NCI-H748 treated with DMSO at 0.1 percent for 48 hours (cell line): ENCODE data around the gene SNX2.
"Not testable (repeated sequence)": the region's sequence is repeated elsewhere in the genome, so short reads cannot be mapped to it uniquely, and the experiment has no call there.

Source experiments
- DNase-seq: peaks from one replicate; lab custom pipeline; 2025; lab: John Stamatoyannopoulos, UW

Gene SNX2, protein sequence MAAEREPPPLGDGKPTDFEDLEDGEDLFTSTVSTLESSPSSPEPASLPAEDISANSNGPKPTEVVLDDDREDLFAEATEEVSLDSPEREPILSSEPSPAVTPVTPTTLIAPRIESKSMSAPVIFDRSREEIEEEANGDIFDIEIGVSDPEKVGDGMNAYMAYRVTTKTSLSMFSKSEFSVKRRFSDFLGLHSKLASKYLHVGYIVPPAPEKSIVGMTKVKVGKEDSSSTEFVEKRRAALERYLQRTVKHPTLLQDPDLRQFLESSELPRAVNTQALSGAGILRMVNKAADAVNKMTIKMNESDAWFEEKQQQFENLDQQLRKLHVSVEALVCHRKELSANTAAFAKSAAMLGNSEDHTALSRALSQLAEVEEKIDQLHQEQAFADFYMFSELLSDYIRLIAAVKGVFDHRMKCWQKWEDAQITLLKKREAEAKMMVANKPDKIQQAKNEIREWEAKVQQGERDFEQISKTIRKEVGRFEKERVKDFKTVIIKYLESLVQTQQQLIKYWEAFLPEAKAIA

DNA sequence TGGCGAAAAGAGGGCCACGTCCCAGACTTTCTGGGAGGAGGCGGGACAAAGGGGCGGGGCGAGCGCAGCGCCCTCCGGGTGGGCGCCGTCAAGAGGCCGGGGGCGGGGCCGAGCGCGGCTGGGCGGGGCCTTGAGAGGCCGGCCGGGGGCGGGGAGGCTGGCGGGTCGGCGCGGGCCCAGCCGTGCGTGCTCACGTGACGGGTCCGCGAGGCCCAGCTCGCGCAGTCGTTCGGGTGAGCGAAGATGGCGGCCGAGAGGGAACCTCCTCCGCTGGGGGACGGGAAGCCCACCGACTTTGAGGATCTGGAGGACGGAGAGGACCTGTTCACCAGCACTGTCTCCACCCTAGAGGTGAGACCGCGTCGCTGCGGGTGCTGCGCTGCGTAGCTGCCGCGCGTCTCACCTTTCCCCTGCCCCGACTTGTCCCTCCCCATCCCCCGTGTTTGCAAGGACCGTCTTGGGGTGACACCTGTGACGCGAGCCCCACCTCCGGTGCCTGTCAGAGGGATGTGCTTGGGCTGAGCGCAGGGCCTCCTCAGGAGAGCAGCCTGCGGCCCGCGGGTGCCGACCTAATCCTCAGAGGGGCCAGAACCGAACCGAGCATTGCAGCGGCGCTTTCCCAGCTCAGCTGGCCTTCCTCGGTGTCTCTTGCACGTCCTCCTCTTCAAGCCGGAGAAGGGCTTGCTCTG is at the start of gene SNX2:
TSS of gene SNX2 (plus strand) at position 220 of the 689 bp plus-strand sequence. CDS start at position 244, 24 bp downstream.
- DNase-seq: peak; percentile 76

DNA sequence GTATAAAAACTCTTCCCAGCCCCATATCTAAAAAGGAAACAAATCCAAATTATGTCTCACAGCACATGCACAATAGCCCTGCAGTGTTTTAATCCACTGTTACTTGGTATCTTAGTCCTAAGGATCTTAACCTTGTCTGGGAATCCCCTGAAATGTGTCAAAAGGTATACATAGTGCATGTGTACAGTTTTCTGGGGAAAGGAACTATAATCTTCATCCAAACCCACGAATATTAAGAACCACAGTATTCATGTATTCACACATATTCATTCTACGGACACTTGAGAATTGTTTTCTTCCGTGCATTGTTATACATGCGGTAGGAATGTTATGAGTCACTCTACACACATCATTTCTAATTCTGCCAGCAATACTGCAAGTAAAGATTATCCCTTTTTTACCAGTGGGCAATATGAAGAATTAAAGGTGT is 47.8 kb upstream of the SNX2 start:
- DNase-seq: no peak

DNA sequence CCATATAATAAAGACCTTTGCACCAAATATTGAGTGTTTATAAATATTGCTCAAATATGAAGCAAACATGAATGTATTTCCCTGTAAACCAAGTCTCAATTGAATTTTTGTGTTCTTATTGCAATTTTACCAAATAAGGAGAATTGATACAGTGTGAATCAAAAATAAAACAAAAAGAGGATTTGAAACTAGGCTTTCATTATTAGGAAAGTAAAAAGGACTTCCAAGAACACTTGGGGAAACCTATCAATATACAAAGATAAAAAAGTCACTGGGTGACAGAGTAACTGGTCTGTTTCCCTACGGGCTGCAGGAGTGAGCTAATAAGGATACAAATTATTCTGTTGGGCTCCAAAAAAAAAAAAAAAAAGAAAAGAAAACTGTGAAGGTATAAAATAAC is 44.8 kb upstream of the SNX2 start:
- no peak for DNase-seq

DNA sequence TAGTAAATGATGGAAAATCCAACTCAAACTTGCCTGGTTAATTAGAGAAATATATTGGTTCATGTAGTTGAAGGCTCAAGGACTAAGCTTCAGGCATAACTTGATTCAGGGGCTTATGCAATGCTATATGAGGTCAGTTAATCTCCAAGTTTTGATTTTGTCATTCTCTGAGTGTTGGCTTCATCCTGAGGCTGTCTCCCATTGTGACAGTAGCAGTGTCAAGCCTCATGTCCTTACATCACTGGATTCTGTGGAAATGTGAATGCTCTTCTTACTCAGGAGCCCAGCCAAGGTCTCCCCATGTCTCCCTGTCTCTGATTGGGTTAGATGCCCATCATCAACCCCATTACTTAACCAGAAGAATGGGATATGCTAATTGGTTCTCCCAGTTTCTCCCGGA is 44.4 kb upstream of the SNX2 start:
- no peak for DNase-seq

DNA sequence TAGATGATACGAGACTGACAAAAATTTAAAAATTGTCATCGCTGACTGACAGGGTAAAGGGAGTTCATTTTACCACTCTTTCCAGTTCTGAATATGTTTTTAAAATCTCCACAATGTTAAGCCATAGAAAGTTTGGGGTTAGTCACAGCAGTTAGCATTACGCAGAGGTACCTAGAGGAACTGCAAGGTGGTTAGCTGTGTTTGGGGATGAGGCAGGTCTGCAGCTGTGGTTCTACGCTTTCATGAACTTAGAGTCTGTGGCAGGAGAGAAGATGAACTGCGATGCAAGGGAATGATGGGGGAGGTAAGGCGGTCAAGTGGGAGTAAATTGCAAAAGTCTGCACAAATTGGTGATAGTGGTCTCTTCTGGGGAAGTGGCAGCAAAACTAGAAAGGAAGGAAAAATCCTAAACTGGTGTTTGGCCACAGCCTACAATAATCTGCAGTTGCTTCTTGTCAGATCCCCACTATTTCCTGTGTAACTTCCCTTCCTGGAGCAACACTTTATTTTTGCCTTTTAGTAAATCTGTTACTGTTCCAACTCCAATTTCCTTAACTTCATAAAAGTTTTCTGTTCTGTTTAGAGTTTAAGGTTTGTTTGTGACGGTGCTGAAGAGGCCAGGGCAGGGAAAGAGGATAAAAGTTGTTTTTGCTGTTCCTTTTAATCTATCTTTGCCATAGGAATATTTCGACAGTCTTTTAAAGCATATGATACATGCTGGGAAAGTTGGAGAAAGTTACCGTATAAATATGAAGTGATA is 38.6 kb upstream of the SNX2 start:
- DNase-seq: no peak

DNA sequence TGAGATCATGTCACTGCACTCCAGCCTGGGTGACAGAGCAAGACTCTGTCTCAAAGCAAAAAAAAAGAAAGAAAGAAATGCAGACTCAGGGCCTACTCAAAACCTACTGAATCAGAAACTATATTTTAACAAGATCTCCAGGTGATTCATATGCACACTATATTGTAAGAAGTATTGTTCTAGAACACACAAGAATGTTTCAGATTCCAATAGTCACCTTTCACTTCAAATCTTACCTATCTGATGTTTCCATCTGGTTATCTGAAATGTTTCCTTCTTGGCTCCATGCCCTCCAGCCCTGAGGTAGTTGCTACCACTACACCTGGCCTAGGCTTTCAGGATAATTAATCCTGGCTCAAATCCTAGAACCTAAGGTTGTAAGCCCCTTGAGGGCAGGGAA is 36.8 kb upstream of the SNX2 start:
- DNase-seq: no peak

DNA sequence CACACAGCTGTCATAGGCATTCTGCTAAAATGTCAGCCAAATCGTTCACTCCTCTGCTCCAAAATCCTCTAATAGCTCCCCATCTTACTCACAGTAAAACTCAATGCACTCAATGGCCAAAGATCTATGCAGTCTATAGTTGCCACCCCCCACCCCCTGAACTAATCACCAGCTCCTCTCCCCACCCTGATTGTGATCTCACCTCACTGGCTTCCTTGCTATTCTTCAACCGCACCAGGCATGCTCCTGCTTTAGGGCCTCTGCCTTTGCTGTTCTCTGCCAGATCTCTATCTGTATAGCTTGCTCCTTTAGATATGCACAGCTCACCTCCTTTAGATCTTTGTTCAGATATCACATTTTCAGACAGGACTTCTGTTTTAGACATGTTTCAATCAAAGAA is 33.2 kb upstream of the SNX2 start:
- no peak for DNase-seq

DNA sequence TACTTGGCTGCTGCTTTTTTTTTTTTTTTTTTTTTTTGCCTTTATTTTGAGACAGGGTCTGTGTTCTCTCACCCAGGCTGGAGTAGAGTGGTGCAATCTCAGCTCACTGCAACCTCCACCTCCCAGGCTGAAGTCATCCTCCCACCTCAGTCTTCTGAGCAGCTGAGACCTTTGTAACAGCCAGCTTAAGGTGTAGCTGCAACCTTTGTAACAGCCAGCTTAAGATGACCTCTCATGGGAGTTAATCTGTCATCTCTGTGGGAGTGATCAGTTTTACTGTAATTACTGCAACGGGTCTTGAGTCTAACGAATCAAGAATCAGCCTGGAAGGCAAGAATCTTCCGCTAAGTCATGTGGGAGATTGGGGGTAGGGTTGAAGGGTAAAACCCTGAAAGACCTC is 31.6 kb upstream of the SNX2 start:
- no peak for DNase-seq

DNA sequence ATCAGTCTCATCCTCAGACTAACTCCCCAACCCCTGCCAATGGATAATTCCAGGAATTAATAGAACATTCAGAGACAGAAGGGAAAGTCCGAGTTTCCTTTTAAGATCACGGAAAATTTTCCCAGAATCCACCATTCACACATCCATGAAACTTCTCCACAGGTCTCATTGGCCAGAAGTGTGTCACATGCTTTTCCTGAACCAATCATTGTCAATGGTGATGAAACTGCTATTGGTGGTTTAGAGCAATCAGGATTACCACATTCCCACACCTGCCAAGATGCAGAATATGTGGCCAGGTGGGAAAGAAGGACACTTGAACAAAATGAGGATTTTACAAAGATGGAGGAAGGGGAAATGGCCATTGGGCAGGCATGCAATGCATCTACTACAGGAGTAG is 29.3 kb upstream of the SNX2 start:
- no peak for DNase-seq

DNA sequence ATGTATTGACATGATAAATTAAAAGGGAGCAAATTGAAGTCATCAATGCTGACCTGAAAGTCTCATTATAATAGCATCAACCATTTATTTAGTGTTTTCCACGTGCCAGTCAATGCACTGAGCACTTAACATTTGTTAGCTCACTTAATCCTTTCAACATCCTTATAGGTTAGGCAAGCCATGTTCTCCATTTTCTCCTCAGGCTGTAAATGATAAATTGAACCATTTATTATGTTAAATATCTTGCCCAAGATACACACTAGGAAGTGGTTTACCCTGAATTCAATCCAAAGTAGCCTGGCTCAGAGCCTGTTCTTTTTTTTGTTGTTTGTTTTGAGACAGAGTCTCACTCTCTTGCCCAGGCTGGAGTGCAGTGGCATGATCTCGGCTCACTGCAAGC is 25.0 kb upstream of the SNX2 start:
- no peak for DNase-seq

DNA sequence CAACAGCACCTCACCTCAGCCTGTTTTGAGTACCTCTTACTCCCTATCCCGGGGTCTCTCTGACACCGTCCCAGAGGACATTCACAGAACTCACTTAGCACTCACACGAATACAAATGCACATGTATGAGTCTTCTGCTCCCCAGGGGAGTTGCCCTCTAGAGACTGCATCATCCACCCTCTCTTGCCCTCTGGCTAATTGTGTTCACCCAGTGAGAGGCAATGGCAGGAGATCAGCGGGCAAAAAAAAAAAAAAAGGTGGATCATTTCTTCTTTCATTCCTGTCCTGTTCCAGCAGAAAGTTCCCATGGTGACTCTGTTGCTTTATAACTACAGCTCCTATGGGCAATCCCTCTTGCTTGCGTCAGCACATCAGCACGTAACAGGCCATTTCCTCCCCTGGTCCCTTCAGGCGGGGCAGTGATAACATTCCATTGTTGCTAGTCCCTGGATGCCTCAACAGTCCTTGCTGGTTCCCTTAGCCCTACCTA is 23.5 kb upstream of the SNX2 start:
- DNase-seq: no peak

DNA sequence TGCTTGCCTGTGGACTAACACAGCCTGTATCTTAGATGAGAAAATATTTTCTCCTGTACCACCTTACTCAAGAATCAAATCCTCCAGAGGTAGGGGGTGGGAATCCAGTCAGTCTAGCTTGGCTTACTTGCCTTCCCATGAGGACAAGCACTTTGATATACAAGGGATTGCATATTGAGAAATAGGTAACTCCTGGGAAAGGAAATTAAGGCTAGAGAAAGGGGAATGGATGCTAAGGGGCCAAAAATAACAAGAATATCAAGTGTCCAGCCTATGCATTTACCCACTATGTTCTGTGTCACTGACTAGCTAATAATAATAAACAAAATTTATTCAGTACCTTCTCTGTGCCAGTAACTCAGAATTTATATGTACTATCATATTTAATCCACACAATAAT is 21.4 kb upstream of the SNX2 start:
- no peak for DNase-seq

DNA sequence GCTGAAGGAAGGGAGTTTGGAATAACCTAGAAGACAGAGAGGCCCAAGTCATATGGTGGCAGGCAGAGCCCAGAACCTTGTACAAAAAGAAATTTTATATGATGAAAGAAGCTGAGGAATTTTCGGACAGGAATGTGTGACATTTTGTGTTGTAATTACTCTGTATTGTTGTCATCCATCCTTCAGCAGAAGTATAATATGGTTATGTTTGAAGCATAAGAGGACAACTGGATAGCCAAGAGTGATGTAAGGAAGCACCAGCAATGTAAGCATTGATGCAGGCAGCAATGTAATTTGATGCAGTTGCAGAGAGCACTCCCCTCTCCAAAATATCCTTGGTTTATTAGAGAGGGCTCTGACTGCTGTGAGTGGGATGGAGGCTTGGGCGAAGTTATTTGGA is 19.1 kb upstream of the SNX2 start:
- DNase-seq: no peak

DNA sequence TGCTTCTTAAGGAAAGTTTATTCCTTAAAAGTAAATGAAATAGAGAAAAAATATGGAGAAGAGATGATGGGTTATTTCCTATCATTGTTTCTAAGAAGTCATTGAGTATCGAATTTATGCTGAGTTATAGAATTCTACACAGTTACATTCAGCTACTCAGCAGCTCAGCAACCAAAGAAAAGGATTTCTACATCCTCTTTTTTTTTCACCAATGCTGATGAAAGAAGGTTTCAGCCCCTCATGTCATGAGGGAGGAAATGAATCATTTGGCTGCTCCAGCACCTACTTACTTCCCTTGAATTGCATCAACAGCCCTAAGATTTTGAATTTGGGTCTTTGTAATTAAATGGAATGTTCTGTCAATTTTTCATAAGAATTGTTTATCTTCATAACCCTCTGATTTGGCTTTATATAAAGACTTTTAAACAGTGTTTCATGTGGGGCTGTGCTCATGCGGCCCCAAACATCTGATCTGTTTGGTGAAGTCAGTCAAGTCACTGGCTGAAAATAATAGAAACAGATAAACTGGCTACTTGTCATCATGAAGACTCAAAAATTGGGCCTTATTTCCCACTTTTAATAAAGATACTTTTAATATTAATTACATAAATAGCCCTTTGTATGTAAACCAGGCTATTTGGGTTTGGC is 18.5 kb upstream of the SNX2 start:
- DNase-seq: no peak

DNA sequence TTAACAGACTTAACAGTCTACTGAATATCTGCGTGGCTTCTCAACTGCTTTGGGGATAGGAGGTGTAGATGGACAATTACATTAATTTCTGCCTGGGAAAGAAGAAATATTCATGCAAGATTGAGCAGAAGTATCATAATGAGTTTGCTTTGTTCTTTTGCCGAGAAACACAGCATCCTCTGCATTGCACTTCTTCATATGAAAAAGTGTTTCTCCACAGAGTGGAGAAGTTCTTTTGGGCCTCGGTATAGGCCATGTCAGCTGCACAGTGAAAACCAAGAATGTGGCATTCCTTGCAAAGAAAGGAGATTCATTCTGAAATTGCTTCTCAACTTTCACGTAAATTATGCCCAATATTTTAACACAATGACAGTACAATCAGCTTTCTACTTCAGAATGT is 17.6 kb upstream of the SNX2 start:
- no peak for DNase-seq

DNA sequence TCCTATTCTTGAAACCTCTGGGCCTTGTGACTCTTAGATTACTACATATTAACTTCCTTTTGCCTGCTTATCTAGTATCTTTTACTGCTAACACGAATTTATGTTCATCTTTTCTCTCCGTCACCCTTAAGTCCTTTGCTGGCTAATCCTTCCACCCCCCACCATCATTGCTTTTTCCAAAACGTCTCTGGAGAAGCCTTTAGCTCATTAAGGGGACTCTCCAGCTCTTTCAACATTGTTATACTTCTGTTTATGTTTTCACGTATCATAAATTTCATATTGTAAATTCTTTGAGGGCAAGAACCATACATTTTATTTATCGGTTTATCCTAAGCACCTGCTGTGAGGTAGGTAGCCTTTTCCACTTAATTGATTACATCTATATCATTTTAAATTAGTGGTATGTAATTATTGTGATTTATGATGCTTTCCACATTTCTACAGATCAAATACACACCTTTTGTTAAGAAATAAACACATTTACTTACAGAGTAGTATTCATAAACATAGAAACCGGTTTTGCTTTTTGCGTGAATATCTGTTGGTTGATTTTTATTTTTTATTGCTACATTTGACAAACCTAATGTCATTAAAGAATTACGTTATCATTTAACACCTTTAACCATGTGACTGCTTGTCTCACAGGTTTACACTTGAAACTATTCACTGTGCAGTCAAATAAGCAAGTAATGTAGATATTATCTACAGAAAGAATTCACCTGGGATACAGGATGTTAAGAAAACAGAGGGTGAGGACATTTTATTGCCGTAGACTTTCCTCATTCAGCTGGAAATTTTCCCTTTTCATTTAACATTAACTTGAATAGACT is 15.4 kb upstream of the SNX2 start:
- no peak for DNase-seq

DNA sequence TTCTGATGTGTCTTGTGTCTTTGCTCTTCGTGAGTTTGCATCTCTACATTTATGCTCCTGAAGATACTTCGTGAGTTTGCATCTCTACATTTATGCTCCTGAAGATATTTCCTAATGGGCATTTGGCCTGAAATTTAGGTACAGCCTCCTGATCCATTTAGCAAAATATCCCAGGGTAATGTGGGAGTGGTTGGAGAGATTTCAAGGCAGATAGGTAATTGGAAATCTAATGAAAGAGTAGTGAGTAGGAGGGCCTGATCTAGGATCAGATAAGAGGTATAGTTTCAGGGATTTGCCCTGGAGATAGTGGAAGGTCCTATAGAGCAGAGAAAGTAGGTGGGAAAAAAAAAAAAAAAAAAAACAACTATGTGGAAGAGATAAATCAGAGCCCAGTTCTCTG is 14.6 kb upstream of the SNX2 start:
- no peak for DNase-seq

DNA sequence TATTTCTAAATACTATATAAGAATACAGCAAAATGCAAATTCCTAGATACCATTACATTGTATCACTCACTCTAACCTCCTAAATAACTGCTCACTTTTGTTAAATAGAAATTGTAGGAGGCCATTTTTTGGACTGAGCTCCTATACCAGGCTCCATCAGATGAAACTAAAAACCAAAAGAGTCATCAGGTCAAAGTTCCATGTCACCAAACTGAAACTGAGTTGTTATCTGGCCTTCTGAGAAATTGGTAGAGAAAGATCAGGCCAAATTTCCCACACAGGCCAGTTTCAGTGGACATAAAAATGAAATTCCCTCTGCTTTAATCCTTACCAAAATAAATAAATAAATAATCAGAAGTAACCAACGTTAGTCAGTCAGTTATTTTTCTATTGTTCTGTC is 13.8 kb upstream of the SNX2 start:
- DNase-seq: no peak

DNA sequence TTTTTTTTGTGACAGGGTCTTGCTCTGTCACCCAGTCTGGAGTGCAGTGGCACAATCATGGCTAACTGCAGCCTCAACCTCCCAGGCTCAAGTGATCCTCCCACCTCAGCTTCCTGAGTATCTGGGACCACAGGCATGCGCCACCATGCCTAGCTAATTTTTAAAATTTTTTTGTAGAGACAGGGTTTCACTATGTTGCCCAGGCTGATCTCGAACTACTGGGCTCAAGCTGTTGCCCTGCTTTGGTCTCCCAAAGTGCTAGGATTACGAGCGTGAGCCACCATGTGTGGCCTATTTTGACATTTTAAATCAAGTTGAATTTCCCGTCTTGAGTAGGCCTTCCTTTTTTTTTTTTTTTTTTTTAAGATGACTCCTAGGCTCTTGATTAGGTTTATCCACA is 13.0 kb upstream of the SNX2 start:
- not testable (repeated sequence) for DNase-seq

DNA sequence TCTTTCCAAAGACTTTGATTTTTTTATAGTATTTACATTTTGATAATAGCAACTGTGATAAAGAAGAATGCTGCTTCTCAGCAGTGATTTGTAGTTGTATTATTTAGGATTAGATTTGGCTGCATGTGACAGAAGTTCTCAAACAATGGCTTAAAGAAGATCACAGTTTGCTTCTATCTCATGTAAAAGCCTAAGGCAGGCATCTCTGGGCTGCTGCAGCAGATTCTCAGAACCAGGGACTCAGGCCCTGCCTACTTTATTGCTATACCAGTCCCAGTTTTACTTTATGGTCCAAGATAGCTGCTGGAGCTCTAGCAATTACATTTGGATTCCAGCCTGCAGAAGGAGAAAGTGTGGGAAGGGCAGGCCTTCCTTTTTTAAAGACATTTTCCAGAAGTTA is 8.8 kb upstream of the SNX2 start:
- no peak for DNase-seq

DNA sequence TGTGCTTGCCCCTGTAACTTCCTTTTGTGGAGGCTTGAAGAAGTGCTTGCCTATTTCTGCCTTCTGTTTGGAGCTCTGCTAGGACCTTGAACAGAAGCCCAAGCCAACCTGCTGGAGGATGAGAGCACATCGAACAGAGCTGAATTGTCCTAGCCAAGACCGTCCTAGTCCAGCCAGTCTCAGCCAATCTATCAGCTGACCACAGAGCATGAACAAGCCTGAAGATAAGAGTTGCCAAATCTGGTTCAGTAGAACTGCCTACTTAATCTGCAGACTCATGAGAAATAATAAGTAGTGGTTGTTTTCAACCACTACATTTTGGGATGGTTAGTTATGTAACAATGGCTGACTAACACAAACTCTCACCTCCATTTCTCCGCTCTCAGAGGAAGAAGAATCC is 4.4 kb upstream of the SNX2 start:
- no peak for DNase-seq
